Measurements from ENCODE around the gene SOBP.

Gene SOBP

DNA sequence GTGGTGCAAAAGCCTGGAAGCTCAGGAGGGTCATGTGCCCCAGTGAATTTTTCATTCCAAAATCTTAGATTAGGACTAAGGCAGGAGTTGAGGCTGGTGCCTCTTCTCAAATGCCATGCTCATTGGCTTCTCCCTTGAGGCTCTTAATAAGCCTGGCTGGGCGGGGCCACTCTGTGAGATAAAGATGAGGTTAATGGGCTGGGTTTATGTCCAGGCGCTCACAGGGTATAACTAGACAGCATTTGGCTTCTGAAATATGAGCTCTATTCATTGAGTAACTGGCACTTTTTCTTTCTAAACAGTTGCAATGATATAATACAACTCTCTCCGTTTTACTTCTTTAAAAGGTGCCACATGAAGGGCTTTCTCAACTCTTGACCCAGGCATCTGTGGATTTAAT lies 177.9 kb downstream of the SOBP start (continued):
- no peak for TF ChIP-seq ZNF48 (tag by site-specific recombination; IDR thresholded peaks at IDR 0.05)
- no peak for TF ChIP-seq ZNF10 (tag by site-specific recombination; IDR thresholded peaks at IDR 0.05)
- peak; percentile 17; the same call in 1 of the 2 replicates for TF ChIP-seq ZSCAN30 (tag by site-specific recombination; IDR thresholded peaks at IDR 0.05)
- TF ChIP-seq, protein P1, sequence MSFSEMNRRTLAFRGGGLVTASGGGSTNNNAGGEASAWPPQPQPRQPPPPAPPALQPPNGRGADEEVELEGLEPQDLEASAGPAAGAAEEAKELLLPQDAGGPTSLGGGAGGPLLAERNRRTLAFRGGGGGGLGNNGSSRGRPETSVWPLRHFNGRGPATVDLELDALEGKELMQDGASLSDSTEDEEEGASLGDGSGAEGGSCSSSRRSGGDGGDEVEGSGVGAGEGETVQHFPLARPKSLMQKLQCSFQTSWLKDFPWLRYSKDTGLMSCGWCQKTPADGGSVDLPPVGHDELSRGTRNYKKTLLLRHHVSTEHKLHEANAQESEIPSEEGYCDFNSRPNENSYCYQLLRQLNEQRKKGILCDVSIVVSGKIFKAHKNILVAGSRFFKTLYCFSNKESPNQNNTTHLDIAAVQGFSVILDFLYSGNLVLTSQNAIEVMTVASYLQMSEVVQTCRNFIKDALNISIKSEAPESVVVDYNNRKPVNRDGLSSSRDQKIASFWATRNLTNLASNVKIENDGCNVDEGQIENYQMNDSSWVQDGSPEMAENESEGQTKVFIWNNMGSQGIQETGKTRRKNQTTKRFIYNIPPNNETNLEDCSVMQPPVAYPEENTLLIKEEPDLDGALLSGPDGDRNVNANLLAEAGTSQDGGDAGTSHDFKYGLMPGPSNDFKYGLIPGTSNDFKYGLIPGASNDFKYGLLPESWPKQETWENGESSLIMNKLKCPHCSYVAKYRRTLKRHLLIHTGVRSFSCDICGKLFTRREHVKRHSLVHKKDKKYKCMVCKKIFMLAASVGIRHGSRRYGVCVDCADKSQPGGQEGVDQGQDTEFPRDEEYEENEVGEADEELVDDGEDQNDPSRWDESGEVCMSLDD (tag by site-specific recombination; IDR thresholded peaks at IDR 0.05): no peak
- no peak for TF ChIP-seq ZNF121 (tag by site-specific recombination; IDR thresholded peaks at IDR 0.05)
- TF ChIP-seq, protein P2, sequence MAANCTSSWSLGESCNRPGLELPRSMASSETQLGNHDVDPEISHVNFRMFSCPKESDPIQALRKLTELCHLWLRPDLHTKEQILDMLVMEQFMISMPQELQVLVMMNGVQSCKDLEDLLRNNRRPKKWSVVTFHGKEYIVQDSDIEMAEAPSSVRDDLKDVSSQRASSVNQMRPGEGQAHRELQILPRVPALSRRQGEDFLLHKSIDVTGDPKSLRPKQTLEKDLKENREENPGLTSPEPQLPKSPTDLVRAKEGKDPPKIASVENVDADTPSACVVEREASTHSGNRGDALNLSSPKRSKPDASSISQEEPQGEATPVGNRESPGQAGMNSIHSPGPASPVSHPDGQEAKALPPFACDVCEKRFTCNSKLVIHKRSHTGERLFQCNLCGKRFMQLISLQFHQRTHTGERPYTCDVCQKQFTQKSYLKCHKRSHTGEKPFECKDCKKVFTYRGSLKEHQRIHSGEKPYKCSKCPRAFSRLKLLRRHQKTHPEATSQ (tag by site-specific recombination; IDR thresholded peaks at IDR 0.05): no peak
- TF ChIP-seq GLI2 (tag by site-specific recombination; IDR thresholded peaks at IDR 0.05; ENCODE audit: borderline replicate concordance, low read depth): no peak
- no peak for TF ChIP-seq HOXD13 (CRISPR knock-in tag; IDR thresholded peaks at IDR 0.05; ENCODE audit: borderline replicate concordance)
- TF ChIP-seq MYNN (tag by site-specific recombination; IDR thresholded peaks at IDR 0.05; ENCODE audit: borderline replicate concordance): no peak
- 0 out of 2 replicates have a peak, but pooled peaks have one; percentile 15 for TF ChIP-seq ZBTB8A (tag by site-specific recombination; IDR thresholded peaks at IDR 0.05)
- peak; percentile 31; the same call in 1 of the 2 replicates for TF ChIP-seq KLF7 (tag by site-specific recombination; IDR thresholded peaks at IDR 0.05; ENCODE audit: borderline replicate concordance)
- TF ChIP-seq, protein P3, sequence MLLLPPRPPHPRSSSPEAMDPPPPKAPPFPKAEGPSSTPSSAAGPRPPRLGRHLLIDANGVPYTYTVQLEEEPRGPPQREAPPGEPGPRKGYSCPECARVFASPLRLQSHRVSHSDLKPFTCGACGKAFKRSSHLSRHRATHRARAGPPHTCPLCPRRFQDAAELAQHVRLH (tag by site-specific recombination; IDR thresholded peaks at IDR 0.05): peak; percentile 7; the same call in 1 of the 2 replicates
- TF ChIP-seq, protein P4, sequence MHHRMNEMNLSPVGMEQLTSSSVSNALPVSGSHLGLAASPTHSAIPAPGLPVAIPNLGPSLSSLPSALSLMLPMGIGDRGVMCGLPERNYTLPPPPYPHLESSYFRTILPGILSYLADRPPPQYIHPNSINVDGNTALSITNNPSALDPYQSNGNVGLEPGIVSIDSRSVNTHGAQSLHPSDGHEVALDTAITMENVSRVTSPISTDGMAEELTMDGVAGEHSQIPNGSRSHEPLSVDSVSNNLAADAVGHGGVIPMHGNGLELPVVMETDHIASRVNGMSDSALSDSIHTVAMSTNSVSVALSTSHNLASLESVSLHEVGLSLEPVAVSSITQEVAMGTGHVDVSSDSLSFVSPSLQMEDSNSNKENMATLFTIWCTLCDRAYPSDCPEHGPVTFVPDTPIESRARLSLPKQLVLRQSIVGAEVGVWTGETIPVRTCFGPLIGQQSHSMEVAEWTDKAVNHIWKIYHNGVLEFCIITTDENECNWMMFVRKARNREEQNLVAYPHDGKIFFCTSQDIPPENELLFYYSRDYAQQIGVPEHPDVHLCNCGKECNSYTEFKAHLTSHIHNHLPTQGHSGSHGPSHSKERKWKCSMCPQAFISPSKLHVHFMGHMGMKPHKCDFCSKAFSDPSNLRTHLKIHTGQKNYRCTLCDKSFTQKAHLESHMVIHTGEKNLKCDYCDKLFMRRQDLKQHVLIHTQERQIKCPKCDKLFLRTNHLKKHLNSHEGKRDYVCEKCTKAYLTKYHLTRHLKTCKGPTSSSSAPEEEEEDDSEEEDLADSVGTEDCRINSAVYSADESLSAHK (tag by site-specific recombination; IDR thresholded peaks at IDR 0.05): no peak
- no peak for TF ChIP-seq ZNF23 (tag by site-specific recombination; IDR thresholded peaks at IDR 0.05; ENCODE audit: borderline replicate concordance)
- TF ChIP-seq ZNF223 (tag by site-specific recombination; IDR thresholded peaks at IDR 0.05): no peak
- TF ChIP-seq, protein P5, sequence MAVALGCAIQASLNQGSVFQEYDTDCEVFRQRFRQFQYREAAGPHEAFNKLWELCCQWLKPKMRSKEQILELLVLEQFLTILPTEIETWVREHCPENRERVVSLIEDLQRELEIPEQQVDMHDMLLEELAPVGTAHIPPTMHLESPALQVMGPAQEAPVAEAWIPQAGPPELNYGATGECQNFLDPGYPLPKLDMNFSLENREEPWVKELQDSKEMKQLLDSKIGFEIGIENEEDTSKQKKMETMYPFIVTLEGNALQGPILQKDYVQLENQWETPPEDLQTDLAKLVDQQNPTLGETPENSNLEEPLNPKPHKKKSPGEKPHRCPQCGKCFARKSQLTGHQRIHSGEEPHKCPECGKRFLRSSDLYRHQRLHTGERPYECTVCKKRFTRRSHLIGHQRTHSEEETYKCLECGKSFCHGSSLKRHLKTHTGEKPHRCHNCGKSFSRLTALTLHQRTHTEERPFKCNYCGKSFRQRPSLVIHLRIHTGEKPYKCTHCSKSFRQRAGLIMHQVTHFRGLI (tag by site-specific recombination; IDR thresholded peaks at IDR 0.05): peak; percentile 44; the same call in 1 of the 2 replicates

DNA sequence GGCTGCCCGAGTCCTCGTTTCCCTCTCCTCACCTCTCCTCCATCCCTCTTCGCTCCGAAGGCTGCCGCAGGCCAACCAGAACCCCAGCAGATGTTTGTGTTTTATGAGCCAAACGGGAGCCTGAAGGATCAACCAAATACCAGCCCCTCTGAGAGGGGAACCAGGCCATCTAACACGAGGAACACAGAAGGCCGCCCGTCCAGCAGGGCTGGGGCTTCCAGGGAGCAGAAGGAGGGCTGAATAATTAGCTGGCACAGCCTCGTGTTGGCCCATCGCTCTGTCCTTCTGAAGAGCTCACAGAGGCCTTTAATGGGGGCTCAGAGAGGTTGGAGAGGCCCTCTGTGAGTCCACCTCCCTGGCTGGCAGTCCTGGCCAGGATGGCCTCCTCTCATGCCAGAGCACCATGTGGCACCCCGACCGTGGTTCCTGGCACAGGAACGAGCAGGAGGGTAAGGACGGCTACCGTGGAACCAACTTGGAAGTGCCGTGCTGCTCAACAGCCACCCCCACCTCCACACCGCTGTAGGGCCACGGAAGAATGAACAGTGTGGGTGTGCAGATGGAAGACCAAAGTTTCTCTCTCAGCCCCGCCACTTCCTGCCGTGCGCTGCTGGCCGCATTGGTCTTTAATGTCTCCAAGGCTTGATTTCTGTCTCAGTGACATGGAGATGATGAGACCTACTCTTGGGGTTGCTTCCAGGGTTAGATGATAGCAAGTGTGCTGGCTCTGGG lies 179.0 kb downstream of the SOBP start:
- ChIA-PET CTCF (interaction anchor here (0.7 to 1.8 kb wide), 5 partner anchors 17 to 555 kb away, joined by 3 to 7 read pairs (median 3); no protein-coding TSS in a partner anchor), POLR2A (interaction anchor here (1.2 kb wide), 1 partner anchor 11 kb away, joined by 6 read pairs; no protein-coding TSS in a partner anchor)
- Histone ChIP-seq H3K9me3 (ENCODE audit: control insufficient read depth, insufficient read depth, low read depth, low read length) (no peaks in the 10 kb centered on the region), H3K4me3 (ENCODE audit: low read depth, low read length) (no peak overlapping the region), H3K27ac (ENCODE audit: extremely low read depth, low read depth, low read length) (peak overlapping the region; percentile 42; the same call in 1 of the 2 replicates), H3K36me3 (ENCODE audit: control insufficient read depth in 2 of 2, insufficient read depth in 1 of 2, low read length in 2 of 2) (no peaks in the 10 kb centered on the region), H3K4me1 (ENCODE audit: control insufficient read depth, insufficient read depth, low read length) (peaks cover 33% of the 10 kb centered on the region)
- TF ChIP-seq, protein P6, sequence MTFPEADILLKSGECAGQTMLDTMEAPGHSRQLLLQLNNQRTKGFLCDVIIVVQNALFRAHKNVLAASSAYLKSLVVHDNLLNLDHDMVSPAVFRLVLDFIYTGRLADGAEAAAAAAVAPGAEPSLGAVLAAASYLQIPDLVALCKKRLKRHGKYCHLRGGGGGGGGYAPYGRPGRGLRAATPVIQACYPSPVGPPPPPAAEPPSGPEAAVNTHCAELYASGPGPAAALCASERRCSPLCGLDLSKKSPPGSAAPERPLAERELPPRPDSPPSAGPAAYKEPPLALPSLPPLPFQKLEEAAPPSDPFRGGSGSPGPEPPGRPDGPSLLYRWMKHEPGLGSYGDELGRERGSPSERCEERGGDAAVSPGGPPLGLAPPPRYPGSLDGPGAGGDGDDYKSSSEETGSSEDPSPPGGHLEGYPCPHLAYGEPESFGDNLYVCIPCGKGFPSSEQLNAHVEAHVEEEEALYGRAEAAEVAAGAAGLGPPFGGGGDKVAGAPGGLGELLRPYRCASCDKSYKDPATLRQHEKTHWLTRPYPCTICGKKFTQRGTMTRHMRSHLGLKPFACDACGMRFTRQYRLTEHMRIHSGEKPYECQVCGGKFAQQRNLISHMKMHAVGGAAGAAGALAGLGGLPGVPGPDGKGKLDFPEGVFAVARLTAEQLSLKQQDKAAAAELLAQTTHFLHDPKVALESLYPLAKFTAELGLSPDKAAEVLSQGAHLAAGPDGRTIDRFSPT (tag by site-specific recombination; IDR thresholded peaks at IDR 0.05): no peak
- TF ChIP-seq ZNF341 (tag by site-specific recombination; IDR thresholded peaks at IDR 0.05; ENCODE audit: low read depth) (peak; percentile 50; the same call in 1 of the 2 replicates), ZFHX2 (tag by site-specific recombination; conservative IDR thresholded peaks at IDR 0.05) (0 out of 2 replicates have a peak, but pooled peaks have one; percentile 28)
- TF ChIP-seq, protein P5 (tag by site-specific recombination; IDR thresholded peaks at IDR 0.05): peak; percentile 59

All from HEK293 (cell line).